Measurements from ENCODE around the gene NCS1. TPM values are rescaled to one million over a fixed set of nuclear protein-coding genes. Genes with fewer than 3 reads are reported as not detected.

NCS1 gene
- total RNA-seq, 4 donors from 2014 or later, result 105 to 231 (median 127) TPM

GRCh38 chr9:130193531-130194377, 21.6 kb downstream of the NCS1 start:
- Histone ChIP-seq H3K36me3 (no peaks in the 10 kb centered on the region), H3K27me3 (no peaks in the 10 kb centered on the region), H3K4me3 (peak overlapping the region in 1 of 2 donors; percentile 9), H3K4me1 (peaks cover 0 to 100% (median 56%) of the 10 kb centered on the region in 3 donors), H3K9me3 (no peaks in the 10 kb centered on the region), H3K27ac (peak overlapping the region; percentile 75 to 98 (median 90))
- 40% methylated on average over 6 of the region's 27 CpGs; no CpG with 5 or more reads in 1 of the 2 donors for WGBS, 2 donors (ENCODE audit: low coverage in 1 of 2)
- peak; percentile 37 for ATAC-seq
- TF ChIP-seq POLR2AphosphoS5 (IDR thresholded peaks at IDR 0.05) (no peak), EP300 (IDR thresholded peaks at IDR 0.05) (no peak), CTCF (IDR thresholded peaks at IDR 0.05) (no peak), POLR2A (IDR thresholded peaks at IDR 0.05) (no peak)

DNA sequence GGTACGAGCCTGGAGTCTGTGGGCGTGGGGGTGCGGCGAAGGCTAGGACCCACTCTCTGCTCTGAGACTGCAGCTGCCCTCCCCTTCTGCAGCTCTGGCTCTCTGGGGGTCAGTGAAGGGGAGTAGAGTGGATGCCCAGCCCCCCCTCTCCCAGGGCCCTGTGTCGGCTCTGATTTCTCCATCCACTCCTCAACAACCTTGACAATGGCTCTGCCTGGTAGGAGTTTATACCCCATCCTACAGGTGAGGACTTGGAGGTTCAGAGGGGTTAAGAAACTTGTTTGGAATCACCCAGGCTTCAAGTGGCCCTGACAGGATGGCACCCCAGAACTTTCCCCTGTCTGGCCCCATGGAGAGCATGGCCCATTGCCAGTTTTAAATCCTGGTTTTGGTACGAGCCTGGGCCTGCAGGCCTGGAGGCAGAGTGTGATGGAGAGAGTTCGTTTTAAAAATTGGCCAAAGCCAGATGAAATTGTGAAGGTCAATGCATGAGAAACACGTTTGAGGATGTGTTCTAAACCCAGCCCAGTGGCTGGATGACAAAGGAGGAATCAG, 22.3 kb downstream of the NCS1 start:
- no peak for ATAC-seq
- Histone ChIP-seq H3K27me3 (no peaks in the 10 kb centered on the region), H3K4me1 (peaks cover 0 to 100% (median 56%) of the 10 kb centered on the region in 3 donors), H3K36me3 (no peaks in the 10 kb centered on the region), H3K4me3 (no peak overlapping the region), H3K27ac (peak overlapping the region; percentile 75 to 98 (median 90)), H3K9me3 (no peaks in the 10 kb centered on the region)
- WGBS, 2 donors (ENCODE audit: low coverage in 1 of 2), result 24 to 38% methylated on average over 4 to 6 of the region's 8 CpGs
- TF ChIP-seq CTCF (IDR thresholded peaks at IDR 0.05), result no peak
- no peak for TF ChIP-seq POLR2AphosphoS5 (IDR thresholded peaks at IDR 0.05)
- no peak for TF ChIP-seq EP300 (IDR thresholded peaks at IDR 0.05)
- no peak for TF ChIP-seq POLR2A (IDR thresholded peaks at IDR 0.05)

GRCh38 chr9:130195638-130196037, 23.4 kb downstream of the NCS1 start:
- H3K27ac ChIP-seq, result peak overlapping the region; percentile 75 to 98 (median 90)
- H3K27me3 ChIP-seq, result no peaks in the 10 kb centered on the region
- H3K9me3 ChIP-seq, result no peaks in the 10 kb centered on the region
- no peak for ATAC-seq
- H3K4me1 ChIP-seq, result peaks cover 0 to 100% (median 67%) of the 10 kb centered on the region in 3 donors
- H3K4me3 ChIP-seq, result no peak overlapping the region
- H3K36me3 ChIP-seq, result no peaks in the 10 kb centered on the region
- no peak for TF ChIP-seq CTCF (IDR thresholded peaks at IDR 0.05)
- no peak for TF ChIP-seq POLR2A (IDR thresholded peaks at IDR 0.05)
- TF ChIP-seq EP300 (IDR thresholded peaks at IDR 0.05), result peak; percentile 18
- TF ChIP-seq POLR2AphosphoS5 (IDR thresholded peaks at IDR 0.05), result peak; percentile 70
- 61% methylated on average over 4 of the region's 15 CpGs; no CpG with 5 or more reads in 1 of the 2 donors for WGBS, 2 donors (ENCODE audit: low coverage in 1 of 2)

GRCh38 chr9:130196643-130197042, 24.4 kb downstream of the NCS1 start:
- Histone ChIP-seq H3K4me1 (peaks cover 0 to 100% (median 71%) of the 10 kb centered on the region in 3 donors), H3K9me3 (no peaks in the 10 kb centered on the region), H3K4me3 (no peak overlapping the region), H3K36me3 (no peaks in the 10 kb centered on the region), H3K27ac (peak overlapping the region; percentile 25 to 98 (median 90)), H3K27me3 (no peaks in the 10 kb centered on the region)
- ATAC-seq, result no peak
- TF ChIP-seq EP300 (IDR thresholded peaks at IDR 0.05) (no peak), POLR2AphosphoS5 (IDR thresholded peaks at IDR 0.05) (no peak), POLR2A (IDR thresholded peaks at IDR 0.05) (no peak), CTCF (IDR thresholded peaks at IDR 0.05) (no peak)
- 27 to 37% methylated on average over 4 of the region's 5 CpGs for WGBS, 2 donors (ENCODE audit: low coverage in 1 of 2)

All from gastroesophageal sphincter (tissue), 4 donors.